CD4-positive, alpha-beta T cell (primary cell): ENCODE results near the gene DMRT3. TPM values are rescaled to one million over a fixed set of nuclear protein-coding genes. Genes with fewer than 3 reads are reported as not detected.

Experiments used
- ATAC-seq: fragments of 200-7000 bp; cut with Tn5 transposase; one replicate; pipeline ENCODE4 v1.10.0; 2022; ENCODE audit warnings: mild to moderate bottlenecking; ENCODE audit not compliant: poor library complexity
- CTCF ChIA-PET: fragments of 350-600 bp; sonication (Branson Sonifier 250); formaldehyde crosslinking; loops from one replicate; lab custom pipeline; 2021; ENCODE audit warnings: antibody characterized with exemption, inconsistent platforms; lab: Charles Lee
- POLR2A ChIA-PET: fragments of 350-600 bp; sonication (Branson Sonifier 250); formaldehyde crosslinking; loops from one replicate; lab custom pipeline; 2021; ENCODE audit warnings: antibody characterized with exemption, inconsistent platforms; lab: Charles Lee
- DNase-seq, 14 experiments: peaks; one replicate each; pipeline ENCODE4 v3.0.0-alpha.2; 2013 to 2020; ENCODE audit warnings: mixed read lengths in 2 of 14
- H3K27ac ChIP-seq, 2 donors: one replicate each; pipeline versions ENCODE4 v1.5.1 to v1.7.0; 2013; ENCODE audit warnings: low read length in 2 of 2, low read depth in 1 of 2, mild to moderate bottlenecking in 1 of 2
- H3K27me3 ChIP-seq, 2 experiments: 1 replicate in 1 of 2; 2 replicates in 1 of 2; pipeline versions ENCODE4 v1.6.1 to v1.7.0; 2013; ENCODE audit warnings: low read length in 2 of 2, control low read depth in 1 of 2, mild to moderate bottlenecking in 1 of 2, moderate library complexity in 1 of 2; ENCODE audit not compliant: insufficient read depth in 2 of 2, control insufficient read depth in 1 of 2
- H3K36me3 ChIP-seq: one replicate; pipeline ENCODE4 v1.6.1; 2013; ENCODE audit warnings: low read length, control low read depth; ENCODE audit not compliant: insufficient read depth
- H3K4me1 ChIP-seq: one replicate; pipeline ENCODE4 v1.6.1; 2013; ENCODE audit warnings: low read length, control low read depth; ENCODE audit not compliant: insufficient read depth
- H3K4me3 ChIP-seq: one replicate; pipeline ENCODE4 v1.5.1; 2013; ENCODE audit warnings: mild to moderate bottlenecking, low read length, moderate library complexity
- H3K9me3 ChIP-seq, 2 experiments: 1 replicate in 1 of 2; 2 replicates in 1 of 2; pipeline versions ENCODE4 v1.6.1 to v1.7.0; 2013; ENCODE audit warnings: low read length in 2 of 2, mild to moderate bottlenecking in 2 of 2, control low read depth in 1 of 2, moderate library complexity in 1 of 2; ENCODE audit not compliant: control insufficient read depth in 1 of 2, insufficient read depth in 1 of 2
- H3K27ac Mint-ChIP-seq: one replicate; pipeline ENCODE4 v1.8.0; 2020; ENCODE audit warnings: mixed read lengths
- H3K27me3 Mint-ChIP-seq: one replicate; pipeline ENCODE4 v1.8.0; 2021; ENCODE audit warnings: mixed read lengths
- H3K36me3 Mint-ChIP-seq: one replicate; pipeline ENCODE4 v1.8.0; 2021; ENCODE audit warnings: low read depth, mixed read lengths
- H3K4me1 Mint-ChIP-seq: one replicate; pipeline ENCODE4 v1.8.0; 2021; ENCODE audit warnings: low read depth, mixed read lengths
- H3K4me3 Mint-ChIP-seq: one replicate; pipeline ENCODE4 v1.8.0; 2020; ENCODE audit warnings: mild to moderate bottlenecking, mixed read lengths
- H3K9me3 Mint-ChIP-seq: one replicate; pipeline ENCODE4 v1.8.0; 2020; ENCODE audit warnings: mixed read lengths
- intact Hi-C, 2 experiments: fragments of 100-400 bp; cut with DNase I in 1 of 2; cut with micrococcal nuclease in 1 of 2; formaldehyde crosslinking; loops; one replicate each; pipeline versions ENCODE4 v1.15.1 to v1.9.0; 2023 to 2025; cut with DNase I, micrococcal nuclease
- total RNA-seq, 174 experiments: library from RNA in 2 of 174; stranded (reverse) in 2 of 174; gene quantifications; one replicate each; pipeline ENCODE4 v1.2.3 and lab custom pipeline; 2021 to 2026
- TF ChIP-seq, protein P1 (sequence below): fragments of 200-600 bp; IDR thresholded peaks from one replicate; pipeline ENCODE4 v1.8.0; 2022; ENCODE audit warnings: antibody characterized with exemption, mild to moderate bottlenecking

DMRT3 gene
- total RNA-seq, 2 experiments from 2014 or later: not detected

DNA sequence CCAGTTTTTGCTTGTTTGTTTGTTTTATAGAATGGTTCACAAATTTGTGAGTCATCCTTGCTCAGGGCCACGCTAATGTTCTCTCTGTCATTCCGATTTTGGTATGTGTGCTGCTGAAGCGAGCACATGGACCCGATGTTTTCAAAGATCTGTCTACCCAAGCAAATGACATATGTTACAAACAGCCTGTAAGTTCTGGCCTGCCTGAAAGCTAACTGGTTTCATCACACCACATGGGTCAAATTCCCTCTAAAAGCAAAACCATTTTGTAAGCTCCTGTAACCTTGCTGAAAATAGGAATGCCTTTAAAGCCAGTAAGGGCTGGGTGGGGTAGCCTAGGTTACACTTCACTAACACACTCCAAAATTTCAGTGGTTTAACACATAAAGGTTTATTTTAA is 25.4 kb downstream of the DMRT3 start:
- ChIA-PET CTCF (no interaction called here), POLR2A (no interaction called here)
- H3K27ac ChIP-seq: no peak overlapping the region
- H3K4me1 ChIP-seq: peaks cover 4% of the 10 kb centered on the region
- H3K27ac Mint-ChIP-seq: no peak overlapping the region
- DNase-seq (no peak), ATAC-seq (no peak)
- peaks cover 4% of the 10 kb centered on the region for H3K4me1 Mint-ChIP-seq
- TF ChIP-seq, protein P1, sequence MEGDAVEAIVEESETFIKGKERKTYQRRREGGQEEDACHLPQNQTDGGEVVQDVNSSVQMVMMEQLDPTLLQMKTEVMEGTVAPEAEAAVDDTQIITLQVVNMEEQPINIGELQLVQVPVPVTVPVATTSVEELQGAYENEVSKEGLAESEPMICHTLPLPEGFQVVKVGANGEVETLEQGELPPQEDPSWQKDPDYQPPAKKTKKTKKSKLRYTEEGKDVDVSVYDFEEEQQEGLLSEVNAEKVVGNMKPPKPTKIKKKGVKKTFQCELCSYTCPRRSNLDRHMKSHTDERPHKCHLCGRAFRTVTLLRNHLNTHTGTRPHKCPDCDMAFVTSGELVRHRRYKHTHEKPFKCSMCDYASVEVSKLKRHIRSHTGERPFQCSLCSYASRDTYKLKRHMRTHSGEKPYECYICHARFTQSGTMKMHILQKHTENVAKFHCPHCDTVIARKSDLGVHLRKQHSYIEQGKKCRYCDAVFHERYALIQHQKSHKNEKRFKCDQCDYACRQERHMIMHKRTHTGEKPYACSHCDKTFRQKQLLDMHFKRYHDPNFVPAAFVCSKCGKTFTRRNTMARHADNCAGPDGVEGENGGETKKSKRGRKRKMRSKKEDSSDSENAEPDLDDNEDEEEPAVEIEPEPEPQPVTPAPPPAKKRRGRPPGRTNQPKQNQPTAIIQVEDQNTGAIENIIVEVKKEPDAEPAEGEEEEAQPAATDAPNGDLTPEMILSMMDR: no peak
- no peaks in the 10 kb centered on the region for H3K36me3 ChIP-seq
- peaks cover 0 to 14% of the 10 kb centered on the region in 2 experiments for H3K9me3 ChIP-seq
- H3K4me3 ChIP-seq: no peak overlapping the region
- no peak overlapping the region for H3K4me3 Mint-ChIP-seq
- no peaks in the 10 kb centered on the region for H3K9me3 Mint-ChIP-seq
- H3K27me3 Mint-ChIP-seq: peaks cover 21% of the 10 kb centered on the region
- no peaks in the 10 kb centered on the region for H3K36me3 Mint-ChIP-seq
- intact Hi-C loops: no loop called here
- peaks cover 0 to 2% of the 10 kb centered on the region in 2 experiments for H3K27me3 ChIP-seq

DNA sequence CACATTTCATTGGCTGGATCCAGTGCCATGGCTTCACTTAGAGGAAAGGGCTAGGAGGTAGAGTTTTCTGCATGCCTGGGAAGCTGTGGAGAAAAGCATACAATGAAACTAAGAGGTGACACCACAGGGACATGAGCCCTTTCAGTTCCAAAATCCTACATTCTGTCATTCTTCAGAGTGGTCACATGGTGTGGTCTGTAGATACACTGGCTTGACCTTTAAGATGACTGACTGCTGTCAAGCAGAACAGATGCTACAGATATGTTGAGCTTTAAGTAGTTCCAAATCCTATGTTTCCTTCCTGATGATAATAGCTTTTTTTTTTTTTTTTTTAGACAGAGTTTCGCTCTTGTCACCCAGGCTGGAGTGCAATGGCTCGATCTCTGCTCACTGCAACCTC is 26.2 kb downstream of the DMRT3 start:
- Mint-ChIP-seq H3K4me1 (peaks cover 4% of the 10 kb centered on the region), H3K36me3 (no peaks in the 10 kb centered on the region), H3K9me3 (no peaks in the 10 kb centered on the region), H3K4me3 (no peak overlapping the region), H3K27me3 (peaks cover 30% of the 10 kb centered on the region), H3K27ac (no peak overlapping the region)
- Histone ChIP-seq H3K27ac (no peak overlapping the region), H3K4me3 (no peak overlapping the region), H3K4me1 (peaks cover 4% of the 10 kb centered on the region), H3K27me3 (peaks cover 2 to 4% of the 10 kb centered on the region in 2 experiments), H3K36me3 (no peaks in the 10 kb centered on the region), H3K9me3 (peaks cover 0 to 14% of the 10 kb centered on the region in 2 experiments)
- DNase-seq (no peak), ATAC-seq (no peak)
- TF ChIP-seq, protein P1: no peak
- CTCF ChIA-PET: no interaction called here
- POLR2A ChIA-PET: no interaction called here
- intact Hi-C loops: no loop called here

GRCh38 chr9:1005043-1005667 is 28.7 kb downstream of the DMRT3 start:
- POLR2A ChIA-PET: no interaction called here
- Histone ChIP-seq H3K36me3 (no peaks in the 10 kb centered on the region), H3K4me3 (no peak overlapping the region), H3K27ac (no peak overlapping the region), H3K4me1 (peaks cover 4% of the 10 kb centered on the region), H3K9me3 (no peaks in the 10 kb centered on the region), H3K27me3 (peaks cover 4 to 11% of the 10 kb centered on the region in 2 experiments)
- intact Hi-C loops: no loop called here
- Mint-ChIP-seq H3K36me3 (no peaks in the 10 kb centered on the region), H3K9me3 (no peaks in the 10 kb centered on the region), H3K27ac (no peak overlapping the region), H3K4me3 (no peak overlapping the region), H3K27me3 (peaks cover 54% of the 10 kb centered on the region), H3K4me1 (no peaks in the 10 kb centered on the region)
- peak in 3 of 14 experiments; percentile 37 to 48 (median 42) for DNase-seq
- TF ChIP-seq, protein P1: no peak
- no peak for ATAC-seq
- CTCF ChIA-PET: no interaction called here
